ENCODE measurements around the gene IL1RL1.

IL1RL1 gene

DNA sequence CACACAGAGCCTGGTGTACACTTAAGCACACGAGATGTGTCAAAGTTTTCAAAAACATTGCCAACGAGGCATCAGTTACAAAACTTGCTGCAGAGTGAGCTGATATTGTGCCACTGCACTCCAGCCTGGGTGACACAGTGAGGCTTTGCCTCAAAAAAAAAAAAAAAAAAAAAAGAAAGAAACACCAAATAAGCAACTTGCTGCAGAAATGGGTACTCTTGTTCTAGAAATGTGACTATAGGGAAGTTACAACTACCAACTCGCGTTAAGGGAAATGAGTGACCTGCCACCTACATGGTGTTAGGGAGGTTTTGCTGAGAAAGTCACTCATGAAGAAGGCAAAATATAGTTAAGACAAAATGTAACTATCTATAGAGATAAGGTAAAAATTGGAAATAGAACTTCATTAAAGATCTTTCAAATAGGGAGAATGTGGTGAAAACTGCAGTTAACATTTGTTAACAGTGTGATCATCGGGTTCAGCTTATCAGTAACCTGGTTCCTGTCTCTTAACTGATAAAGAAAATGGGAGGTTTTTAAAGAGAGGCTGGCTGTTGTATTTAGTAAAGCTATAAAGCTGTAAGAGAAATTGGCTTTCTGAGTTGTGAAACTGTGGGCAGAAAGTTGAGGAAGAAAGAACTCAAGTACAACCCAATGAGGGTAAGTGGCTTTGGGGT is at the start of gene IL1RL1:
TSS of gene IL1RL1 (plus strand) at position 600 of the 677 bp plus-strand sequence. CDS start 26,702 bp downstream, outside the sequence.
- no peak for DNase-seq

GRCh38 chr2:102262216-102263129 is 48.9 kb upstream of the IL1RL1 start:
- no peak for DNase-seq

DNA sequence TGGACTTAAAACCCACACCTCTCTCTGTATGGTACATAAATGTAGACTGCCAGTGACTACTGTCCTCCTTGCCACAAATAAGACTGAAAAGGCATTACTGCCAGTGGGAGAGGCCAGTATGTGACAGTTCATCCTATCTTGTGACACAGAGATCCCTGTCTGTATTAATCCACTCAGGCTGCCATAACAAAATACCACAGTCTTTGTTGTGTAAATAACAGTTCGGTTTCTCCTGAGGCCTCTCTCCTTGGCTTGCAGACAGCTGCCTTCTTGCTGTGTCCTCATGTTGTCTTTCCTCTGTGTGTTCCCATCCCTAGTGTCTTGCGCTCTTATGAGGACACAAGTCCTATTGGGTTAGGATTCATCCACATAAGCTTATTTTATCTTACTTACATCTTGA is 46.4 kb upstream of the IL1RL1 start:
- no peak for DNase-seq

- DNase-seq, result no peak
These were observed 45.2 kb upstream of the IL1RL1 start for GRCh38 chr2:102266204-102266603.

- no peak for DNase-seq
These were observed 43.6 kb upstream of the IL1RL1 start for GRCh38 chr2:102267774-102268173.

DNA sequence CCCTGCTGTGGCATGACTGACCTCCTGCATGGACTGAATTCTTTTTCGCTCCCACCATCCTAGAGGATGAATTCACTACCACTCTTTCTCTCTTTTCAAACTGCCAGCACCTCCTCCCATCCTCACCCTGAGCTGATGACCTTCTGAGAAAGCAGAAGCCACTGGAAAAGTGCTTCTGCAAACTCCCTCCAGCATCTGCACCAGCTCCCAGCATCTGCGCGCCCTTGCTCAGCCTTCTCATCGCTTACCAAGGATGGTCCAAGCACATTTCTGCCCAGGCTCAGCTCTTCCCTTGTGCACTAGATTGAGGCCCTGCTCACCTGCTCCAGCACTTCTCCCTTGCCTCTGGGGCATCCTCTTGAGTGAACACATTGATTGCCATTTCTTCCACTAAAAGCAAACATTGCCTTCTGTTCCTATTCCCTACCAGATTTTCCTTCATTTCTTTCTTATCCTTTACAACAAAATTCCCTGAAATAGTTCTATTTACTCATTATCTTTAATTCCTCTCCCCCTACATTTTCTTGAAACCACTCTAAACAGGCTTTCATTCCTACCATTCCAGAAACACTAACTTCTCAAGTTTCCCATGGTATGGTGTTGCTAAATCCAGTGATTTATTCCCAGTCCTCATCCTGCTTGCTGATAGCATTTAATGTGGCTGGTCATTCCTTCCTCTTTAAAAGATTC is 42.7 kb upstream of the IL1RL1 start:
- DNase-seq, result no peak

- no peak for DNase-seq
These were observed 42.2 kb upstream of the IL1RL1 start for GRCh38 chr2:102269200-102269524.

GRCh38 chr2:102271844-102272243 is 39.5 kb upstream of the IL1RL1 start:
- no peak for DNase-seq

GRCh38 chr2:102273619-102274211 is 37.6 kb upstream of the IL1RL1 start:
- DNase-seq, result no peak

GRCh38 chr2:102276549-102277201 is 34.7 kb upstream of the IL1RL1 start:
- no peak for DNase-seq

GRCh38 chr2:102277202-102277700 is 34.1 kb upstream of the IL1RL1 start:
- DNase-seq, result no peak

DNA sequence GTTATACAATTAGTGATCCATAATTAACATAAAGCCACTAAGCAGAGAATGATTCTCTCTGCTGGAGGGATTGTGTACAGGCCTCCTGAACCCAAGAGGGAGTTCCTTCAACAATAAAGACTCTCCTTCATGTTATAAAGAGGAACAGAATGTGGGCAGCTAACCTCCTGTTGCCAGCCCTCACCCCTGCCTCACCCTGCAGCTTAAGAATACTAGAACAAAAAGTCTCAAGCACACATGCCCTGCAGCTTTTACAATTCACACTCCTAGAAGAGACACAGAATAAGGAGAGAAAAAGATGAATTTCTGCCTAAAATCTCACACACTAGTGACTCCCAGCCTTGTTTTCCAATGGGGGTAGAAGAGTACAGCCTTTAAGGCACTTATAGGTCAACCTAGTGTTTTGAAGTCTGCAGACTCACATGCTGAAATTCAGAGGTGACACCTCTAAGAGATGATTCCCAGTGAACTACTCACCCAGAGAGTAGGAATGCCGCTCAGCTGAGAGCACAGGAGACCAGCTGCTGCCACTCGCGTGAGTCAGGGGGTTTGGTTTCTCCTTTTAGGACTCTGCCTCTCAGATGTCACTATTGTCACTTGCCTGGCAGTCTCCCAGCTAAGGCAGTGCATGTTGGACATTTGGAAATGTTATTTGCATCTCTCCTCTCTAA is 32.5 kb upstream of the IL1RL1 start:
- no peak for DNase-seq

DNA sequence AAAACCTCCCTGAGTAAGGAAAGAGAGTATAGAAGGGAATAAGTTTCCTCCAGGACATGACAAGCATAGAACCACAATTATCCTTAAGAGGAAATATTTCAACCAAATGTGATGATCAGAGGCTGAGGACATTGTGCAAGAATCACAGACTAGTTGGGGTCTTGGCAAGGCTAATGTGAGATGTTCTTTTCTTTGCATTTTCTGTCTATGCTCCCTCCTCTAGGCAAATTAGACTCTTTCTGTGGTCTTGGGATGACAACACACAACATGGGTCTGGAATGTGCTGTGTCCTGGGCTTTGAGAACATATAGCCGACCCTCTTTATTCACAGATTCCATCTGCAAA is 32.0 kb upstream of the IL1RL1 start:
- DNase-seq, result no peak

DNA sequence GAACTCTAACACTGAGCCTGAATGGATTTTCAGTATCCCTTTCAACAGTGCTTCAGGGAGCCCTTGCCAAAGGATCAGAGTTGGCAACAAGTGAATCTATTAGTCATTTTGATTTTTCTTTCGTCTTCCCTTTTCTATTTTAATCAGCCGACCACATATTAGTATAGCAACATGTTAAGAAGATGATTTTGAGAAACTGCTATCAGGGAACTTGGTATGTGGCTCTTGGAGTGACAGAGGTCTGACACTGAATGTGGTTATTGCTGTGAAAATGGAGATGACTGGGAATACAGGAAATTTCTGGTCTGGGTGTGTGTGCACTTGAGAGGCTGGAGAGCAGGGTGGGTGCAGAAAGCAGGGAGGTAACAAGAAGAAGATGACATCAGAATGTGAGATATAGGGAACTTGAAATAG is 28.7 kb upstream of the IL1RL1 start:
- DNase-seq, result no peak

- no peak for DNase-seq
These were observed 27.4 kb upstream of the IL1RL1 start for GRCh38 chr2:102283996-102284395.

DNA sequence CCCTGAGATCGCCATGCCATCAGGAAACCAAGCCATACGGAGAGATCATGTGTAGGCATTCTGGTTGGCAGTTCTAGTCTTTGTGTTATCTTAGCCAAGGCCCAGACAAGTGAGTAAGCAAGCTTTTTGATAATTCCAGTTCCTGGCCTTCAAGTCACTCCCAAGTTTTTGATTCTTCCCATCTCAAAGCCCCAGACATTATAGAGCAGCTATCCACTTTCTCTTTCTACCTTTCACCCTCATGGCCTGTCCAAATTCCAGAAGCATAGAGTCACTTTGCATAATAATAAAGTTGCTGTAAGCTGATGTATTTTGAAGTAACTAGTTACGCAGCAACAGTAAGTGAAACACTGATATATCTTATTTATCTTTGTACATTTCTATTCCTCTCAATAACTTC is 26.8 kb upstream of the IL1RL1 start:
- no peak for DNase-seq

DNA sequence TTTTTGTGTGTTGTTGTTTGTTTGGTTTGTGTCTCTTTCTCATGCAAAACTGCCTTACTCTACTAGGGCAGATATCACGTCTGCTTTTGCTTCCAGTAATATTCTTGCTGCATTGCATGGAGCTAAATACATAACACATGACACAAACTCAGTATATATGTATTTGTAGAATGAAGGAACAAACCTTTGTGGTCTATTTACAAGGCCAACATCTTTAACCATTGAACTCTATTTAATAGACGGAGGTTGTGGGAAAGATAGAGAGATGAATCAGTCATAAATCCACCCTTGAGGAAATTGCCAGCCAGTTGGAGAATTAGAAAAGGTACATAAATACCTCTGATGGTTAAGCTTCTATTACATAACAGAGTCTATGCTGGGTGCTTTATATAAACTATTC is 26.0 kb upstream of the IL1RL1 start:
- DNase-seq, result no peak

- no peak for DNase-seq
These were observed 25.3 kb upstream of the IL1RL1 start for GRCh38 chr2:102286041-102286440.

- DNase-seq, result no peak
These were observed 22.2 kb upstream of the IL1RL1 start for GRCh38 chr2:102289129-102289528.

GRCh38 chr2:102290594-102290993 is 20.8 kb upstream of the IL1RL1 start:
- DNase-seq, result no peak

- peak; percentile 91 for DNase-seq
These were observed 19.9 kb upstream of the IL1RL1 start for GRCh38 chr2:102291319-102292075.
